Fibroblast of the conjunctiva (primary cell): ENCODE data around the gene HMGB2.

ENCODE experiments used
- DNase-seq: peaks from one replicate; pipeline ENCODE4 v3.0.0-alpha.2; 2010; ENCODE audit warnings: low read depth

HMGB2 gene

DNA sequence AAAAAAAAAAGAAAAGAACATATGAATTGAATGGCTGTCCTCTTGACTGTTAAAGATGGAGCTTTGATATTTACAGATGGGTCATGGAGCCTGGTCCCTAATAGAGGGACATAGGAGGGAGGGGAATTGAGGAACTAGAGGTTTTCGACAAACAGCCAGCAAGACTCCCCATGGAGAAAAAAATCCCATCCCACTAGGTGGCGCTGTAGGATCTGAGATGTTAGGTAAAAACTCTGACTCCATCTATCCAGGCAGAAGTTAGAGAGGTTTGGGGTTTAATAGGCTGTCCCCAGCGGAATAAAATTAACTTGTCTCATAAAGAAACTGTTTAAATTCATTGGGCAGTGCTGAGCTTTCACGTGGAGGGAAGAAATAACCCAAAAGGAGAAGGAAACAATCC lies 45.9 kb downstream of the HMGB2 start:
- DNase-seq, result no peak

DNA sequence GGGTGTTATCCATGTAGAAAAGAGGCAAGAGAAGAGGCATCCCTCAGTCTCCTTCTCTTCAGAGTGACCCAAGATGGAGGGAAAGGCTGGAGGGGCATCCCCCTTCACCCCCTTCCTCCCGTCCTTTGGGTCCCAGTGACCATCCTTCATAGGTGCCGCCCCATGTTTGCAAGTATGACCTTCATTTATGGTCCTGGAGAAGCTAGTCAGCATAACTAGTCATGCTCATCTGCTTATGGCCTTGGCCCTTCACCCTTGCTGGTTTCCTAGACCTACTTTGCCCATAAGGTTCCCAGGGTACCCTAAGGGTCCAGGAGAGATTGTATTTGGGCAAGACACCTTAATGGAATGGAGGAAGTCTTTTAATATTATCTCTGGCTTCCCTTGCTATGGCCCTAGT lies 46.7 kb downstream of the HMGB2 start:
- DNase-seq, result no peak

DNA sequence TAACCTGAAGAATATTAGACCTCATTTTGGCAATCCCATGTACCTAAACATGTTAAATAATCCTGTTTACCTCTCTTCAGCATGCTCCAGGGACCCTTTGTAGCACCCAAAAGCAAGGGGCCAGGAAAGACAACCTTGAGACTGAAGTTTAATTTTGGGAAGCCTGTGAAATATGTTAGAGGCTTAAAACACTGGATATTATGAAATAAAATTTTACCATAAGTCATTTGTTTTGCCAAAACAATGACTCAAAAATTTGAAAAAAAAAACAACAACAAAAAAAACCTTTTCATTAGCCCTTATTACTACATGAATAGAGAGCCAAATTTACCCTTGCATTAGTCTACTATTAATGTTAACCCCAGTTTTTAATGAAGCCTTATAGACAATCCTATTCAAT lies 49.7 kb downstream of the HMGB2 start:
- no peak for DNase-seq

DNA sequence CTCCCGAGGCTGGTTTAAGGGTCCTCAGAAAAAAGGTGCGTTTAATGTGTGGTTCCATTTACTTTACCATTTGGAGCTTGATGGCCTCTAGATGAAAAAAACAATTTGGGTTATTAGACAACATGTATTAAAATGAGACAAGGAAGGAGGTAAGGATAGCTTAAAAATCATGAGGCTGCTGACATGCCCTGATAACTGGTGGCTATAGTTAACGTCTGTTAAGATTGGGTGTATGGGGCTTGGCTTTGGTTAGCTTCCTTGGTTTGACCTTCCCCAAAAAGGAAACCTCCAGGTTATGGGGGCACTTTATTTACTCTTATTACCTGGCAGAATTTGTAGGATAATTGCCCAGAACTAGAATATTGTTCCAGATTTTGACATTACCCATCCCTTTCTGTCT lies 51.5 kb downstream of the HMGB2 start:
- DNase-seq, result no peak

DNA sequence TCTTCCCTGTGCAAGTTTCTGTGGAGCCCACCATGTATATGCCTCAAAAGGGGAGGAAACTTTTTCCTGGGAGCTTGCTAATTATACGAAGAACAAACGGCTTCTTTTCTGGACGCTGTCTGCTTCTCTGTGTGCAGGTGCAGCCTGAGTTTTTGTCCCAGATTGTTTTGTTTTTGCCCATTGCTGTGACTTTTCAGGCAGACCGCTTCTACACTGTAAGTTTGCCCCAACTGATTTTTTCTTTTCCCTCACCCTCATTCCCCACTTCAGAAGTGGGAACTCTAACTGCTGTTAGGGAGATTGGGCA lies 51.9 kb downstream of the HMGB2 start:
- no peak for DNase-seq

DNA sequence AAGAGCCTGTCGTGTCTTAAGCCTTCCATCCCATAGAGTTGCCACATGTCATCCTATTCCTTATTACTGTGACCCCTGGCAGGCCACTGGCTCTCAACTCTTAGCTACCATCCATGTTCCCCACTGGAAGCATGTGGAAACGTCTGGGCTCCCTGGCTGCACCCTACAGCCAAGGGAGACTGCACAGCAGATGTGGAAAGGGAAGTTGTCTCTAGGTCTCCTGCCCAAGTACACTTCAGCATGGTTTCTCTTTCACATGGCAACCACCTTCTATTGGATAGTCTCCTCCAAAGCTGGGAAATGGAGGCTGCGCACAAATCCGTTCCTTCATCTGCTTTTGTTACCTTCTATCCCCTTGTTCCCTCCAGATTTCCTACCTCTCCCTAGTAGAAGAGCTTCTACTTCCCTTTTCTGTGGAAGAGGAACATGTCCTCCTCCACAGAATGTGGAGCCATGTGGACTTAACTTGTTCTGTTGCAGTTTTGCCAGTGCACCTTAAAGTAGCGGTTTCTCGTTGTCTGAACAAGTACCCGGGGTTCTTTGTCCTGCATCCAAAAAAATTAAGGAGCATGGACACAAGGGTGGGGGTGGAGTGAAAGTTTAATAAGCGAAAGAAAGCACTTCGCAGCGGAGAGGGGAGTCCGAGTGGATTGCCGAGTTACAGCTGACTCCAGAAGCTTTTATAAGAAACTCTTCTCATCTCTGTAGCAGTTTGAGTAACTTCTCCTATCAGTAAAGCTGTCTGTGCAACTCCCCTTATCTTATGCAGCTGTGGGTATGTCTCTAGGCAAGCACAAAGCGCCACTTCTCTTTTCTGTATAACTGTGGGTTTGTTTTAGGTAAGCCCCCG lies 52.5 kb downstream of the HMGB2 start:
- no peak for DNase-seq
